Muscle layer of colon (tissue), 2 donors: ENCODE results near the gene MAEA.

Source experiments
- H3K27ac ChIP-seq: one replicate; pipeline ENCODE4 v1.7.0; 2013; ENCODE audit warnings: low read depth, mild to moderate bottlenecking, low read length, moderate library complexity
- H3K27me3 ChIP-seq, 2 donors: one replicate each; pipeline ENCODE4 v1.7.0; 2013; ENCODE audit warnings: low read length in 2 of 2, mild to moderate bottlenecking in 2 of 2; ENCODE audit not compliant: insufficient read depth in 2 of 2, control insufficient read depth in 1 of 2
- H3K36me3 ChIP-seq: one replicate; pipeline ENCODE4 v1.7.0; 2013; ENCODE audit warnings: mild to moderate bottlenecking, low read length; ENCODE audit not compliant: insufficient read depth
- H3K4me1 ChIP-seq: one replicate; pipeline ENCODE4 v1.7.0; 2013; ENCODE audit warnings: mild to moderate bottlenecking, low read length; ENCODE audit not compliant: insufficient read depth
- H3K4me3 ChIP-seq, 2 donors: one replicate each; pipeline ENCODE4 v1.7.0; 2013; ENCODE audit warnings: low read length in 2 of 2, low read depth in 1 of 2, mild to moderate bottlenecking in 1 of 2, moderate library complexity in 1 of 2
- H3K9ac ChIP-seq: one replicate; pipeline ENCODE4 v1.7.0; 2013; ENCODE audit warnings: low read length
- H3K9me3 ChIP-seq: one replicate; pipeline ENCODE4 v1.7.0; 2013; ENCODE audit warnings: mild to moderate bottlenecking, low read length
- donor health status: abdominal sarcoma.
- donor health status: Adenocarcinoma of cecum.

The MAEA gene

GRCh38 chr4:1297023-1297395 lies 7.3 kb downstream of the MAEA start:
- H3K9me3 ChIP-seq = no peaks in the 10 kb centered on the region
- H3K9ac ChIP-seq = no peak overlapping the region
- H3K36me3 ChIP-seq = peaks cover 18% of the 10 kb centered on the region
- H3K27ac ChIP-seq = no peak overlapping the region
- peaks cover 21% of the 10 kb centered on the region for H3K4me1 ChIP-seq
- H3K27me3 ChIP-seq = no peaks in the 10 kb centered on the region
- no peak overlapping the region for H3K4me3 ChIP-seq

GRCh38 chr4:1297456-1298325 lies 8.0 kb downstream of the MAEA start:
- peaks cover 15% of the 10 kb centered on the region for H3K4me1 ChIP-seq
- no peak overlapping the region for H3K27ac ChIP-seq
- no peaks in the 10 kb centered on the region for H3K9me3 ChIP-seq
- peaks cover 18% of the 10 kb centered on the region for H3K36me3 ChIP-seq
- H3K27me3 ChIP-seq = no peaks in the 10 kb centered on the region
- no peak overlapping the region for H3K9ac ChIP-seq
- H3K4me3 ChIP-seq = no peak overlapping the region

- Histone ChIP-seq H3K4me3 (no peak overlapping the region), H3K9me3 (no peaks in the 10 kb centered on the region), H3K4me1 (peaks cover 13% of the 10 kb centered on the region), H3K9ac (no peak overlapping the region), H3K27me3 (no peaks in the 10 kb centered on the region), H3K36me3 (peaks cover 18% of the 10 kb centered on the region), H3K27ac (no peak overlapping the region)
Measured at GRCh38 chr4:1298461-1298860, 8.8 kb downstream of the MAEA start.

GRCh38 chr4:1299301-1299860 lies 9.7 kb downstream of the MAEA start:
- H3K4me3 ChIP-seq = no peak overlapping the region
- no peak overlapping the region for H3K27ac ChIP-seq
- H3K9ac ChIP-seq = no peak overlapping the region
- no peaks in the 10 kb centered on the region for H3K9me3 ChIP-seq
- no peaks in the 10 kb centered on the region for H3K27me3 ChIP-seq
- peaks cover 18% of the 10 kb centered on the region for H3K36me3 ChIP-seq
- peaks cover 4% of the 10 kb centered on the region for H3K4me1 ChIP-seq

- no peaks in the 10 kb centered on the region for H3K4me1 ChIP-seq
- H3K27me3 ChIP-seq = no peaks in the 10 kb centered on the region
- no peak overlapping the region for H3K27ac ChIP-seq
- no peaks in the 10 kb centered on the region for H3K9me3 ChIP-seq
- no peak overlapping the region for H3K4me3 ChIP-seq
- H3K36me3 ChIP-seq = peaks cover 18% of the 10 kb centered on the region
- H3K9ac ChIP-seq = no peak overlapping the region
Measured at GRCh38 chr4:1300466-1301455, 11.1 kb downstream of the MAEA start.

GRCh38 chr4:1302159-1302558 lies 12.5 kb downstream of the MAEA start:
- Histone ChIP-seq H3K9ac (no peak overlapping the region), H3K27ac (no peak overlapping the region), H3K36me3 (peaks cover 13% of the 10 kb centered on the region), H3K27me3 (no peaks in the 10 kb centered on the region), H3K4me1 (no peaks in the 10 kb centered on the region), H3K4me3 (no peak overlapping the region), H3K9me3 (no peaks in the 10 kb centered on the region)

- Histone ChIP-seq H3K27ac (no peak overlapping the region), H3K27me3 (no peaks in the 10 kb centered on the region)
Measured at GRCh38 chr4:1305261-1305711, 15.6 kb downstream of the MAEA start.

GRCh38 chr4:1305781-1306455 lies 16.2 kb downstream of the MAEA start:
- Histone ChIP-seq H3K27me3 (no peaks in the 10 kb centered on the region), H3K27ac (no peak overlapping the region), H3K4me3 (no peak overlapping the region), H3K36me3 (no peaks in the 10 kb centered on the region), H3K9ac (no peak overlapping the region), H3K9me3 (no peaks in the 10 kb centered on the region), H3K4me1 (peaks cover 19% of the 10 kb centered on the region)

More at GRCh38 chr4:1305261-1305711, 15.6 kb downstream of the MAEA start:
- Histone ChIP-seq H3K36me3 (peaks cover 2% of the 10 kb centered on the region), H3K9me3 (no peaks in the 10 kb centered on the region), H3K9ac (no peak overlapping the region), H3K4me3 (no peak overlapping the region), H3K4me1 (peaks cover 13% of the 10 kb centered on the region)

- H3K27ac ChIP-seq = no peak overlapping the region
- H3K36me3 ChIP-seq = peaks cover 6% of the 10 kb centered on the region
- no peak overlapping the region for H3K4me3 ChIP-seq
- no peak overlapping the region for H3K9ac ChIP-seq
- no peaks in the 10 kb centered on the region for H3K9me3 ChIP-seq
- H3K27me3 ChIP-seq = no peaks in the 10 kb centered on the region
- peaks cover 22% of the 10 kb centered on the region for H3K4me1 ChIP-seq
Measured at GRCh38 chr4:1307951-1308735, 18.5 kb downstream of the MAEA start.

GRCh38 chr4:1309261-1310010 lies 19.7 kb downstream of the MAEA start:
- peak overlapping the region; percentile 63 for H3K9ac ChIP-seq

More at GRCh38 chr4:1309261-1310010, 19.7 kb downstream of the MAEA start:
- Histone ChIP-seq H3K9me3 (no peaks in the 10 kb centered on the region), H3K36me3 (peaks cover 17% of the 10 kb centered on the region), H3K4me3 (peak overlapping the region; percentile 40 to 71), H3K27ac (peak overlapping the region; percentile 67), H3K4me1 (peaks cover 22% of the 10 kb centered on the region), H3K27me3 (no peaks in the 10 kb centered on the region)
